Left cardiac atrium (tissue), 4 donors: ENCODE measurements around the gene ATP5ME. TPM values are rescaled to one million over a fixed set of nuclear protein-coding genes. Genes with fewer than 3 reads are reported as not detected.

Experiments used
- ATAC-seq, 2 donors: fragments of 200-7000 bp; cut with Tn5 transposase; one replicate each; pipeline ENCODE4 v1.9.1; 2020; ENCODE audit warnings: mild to moderate bottlenecking in 2 of 2, moderate library complexity in 2 of 2
- DNase-seq: peaks from one replicate; pipeline ENCODE4 v3.0.0-alpha.2; 2020
- intact Hi-C, 2 donors: fragments of 100-400 bp; cut with DNase I; formaldehyde crosslinking; loops; one replicate each; pipeline versions ENCODE4 v1.14.1 to v1.15.1; 2022 to 2023
- total RNA-seq, 2 donors: library from RNA; stranded (reverse); fragmentation: NEBNext Ultra II Directional; extraction: Animal tissue kit (Norgen Biotek cat#: 25700); gene quantifications; one replicate each; pipeline ENCODE4 v1.2.1, GENCODE V29; 2021
- donor health status: DM: no; HTN: yes; CAD: no.
- donor health status: DM: no; HTN: yes; CAD: no; lungs with severe emphysema.
- donor health status: DM: yes; HTN: yes; CAD: no.
- donor health status: Dilated cardiomyopathy.

The ATP5ME gene
- total RNA-seq, 2 donors from 2014 or later, result 770 to 781 TPM

DNA sequence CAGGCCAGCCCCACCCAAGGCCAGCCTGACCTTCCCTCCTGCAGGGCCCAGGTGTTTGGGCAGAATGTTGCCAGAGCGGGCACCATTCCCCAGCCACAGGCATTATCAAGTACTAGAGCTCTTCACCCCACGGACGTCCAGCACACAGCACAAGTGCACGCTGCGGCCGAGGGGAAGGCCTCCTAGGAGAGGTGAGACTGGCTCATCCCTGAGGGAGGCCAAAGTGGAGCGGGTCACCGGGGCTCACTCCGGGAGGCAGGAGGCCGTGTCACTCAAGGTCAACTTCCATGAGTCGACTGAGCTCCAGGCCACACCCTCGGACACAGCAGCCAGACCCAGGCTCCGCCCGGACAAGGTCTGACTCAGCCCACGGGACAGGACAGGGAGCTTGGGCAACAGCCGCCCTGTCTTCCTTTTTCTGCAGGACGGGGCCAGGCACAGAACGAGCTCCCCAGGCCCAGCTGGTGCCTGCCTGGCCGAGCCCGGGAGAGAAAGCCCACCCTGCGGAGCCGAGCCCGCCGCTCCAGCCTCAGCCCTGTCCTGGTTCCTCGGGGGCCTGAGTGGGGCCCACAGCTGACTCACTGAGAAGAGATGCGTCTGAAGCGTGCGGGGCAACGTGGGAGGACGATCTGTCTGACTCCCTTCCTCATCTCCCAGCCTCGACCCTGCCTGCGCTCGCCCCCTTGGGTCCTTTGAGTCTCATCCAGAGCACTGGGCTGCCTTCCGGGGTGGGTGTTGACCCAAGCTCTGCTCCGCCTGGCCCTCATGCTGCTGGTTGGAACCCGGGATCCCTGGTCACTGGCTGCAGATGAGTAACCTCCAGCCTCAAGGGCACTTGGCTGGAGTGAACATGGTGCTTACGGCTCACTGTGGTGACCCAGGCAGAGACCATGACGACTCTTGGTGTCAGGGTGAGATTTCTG lies 13.2 kb upstream of the ATP5ME start:
- ATAC-seq (peak; percentile 78 to 85), DNase-seq (peak; percentile 93)
- intact Hi-C loops, result no loop called here

DNA sequence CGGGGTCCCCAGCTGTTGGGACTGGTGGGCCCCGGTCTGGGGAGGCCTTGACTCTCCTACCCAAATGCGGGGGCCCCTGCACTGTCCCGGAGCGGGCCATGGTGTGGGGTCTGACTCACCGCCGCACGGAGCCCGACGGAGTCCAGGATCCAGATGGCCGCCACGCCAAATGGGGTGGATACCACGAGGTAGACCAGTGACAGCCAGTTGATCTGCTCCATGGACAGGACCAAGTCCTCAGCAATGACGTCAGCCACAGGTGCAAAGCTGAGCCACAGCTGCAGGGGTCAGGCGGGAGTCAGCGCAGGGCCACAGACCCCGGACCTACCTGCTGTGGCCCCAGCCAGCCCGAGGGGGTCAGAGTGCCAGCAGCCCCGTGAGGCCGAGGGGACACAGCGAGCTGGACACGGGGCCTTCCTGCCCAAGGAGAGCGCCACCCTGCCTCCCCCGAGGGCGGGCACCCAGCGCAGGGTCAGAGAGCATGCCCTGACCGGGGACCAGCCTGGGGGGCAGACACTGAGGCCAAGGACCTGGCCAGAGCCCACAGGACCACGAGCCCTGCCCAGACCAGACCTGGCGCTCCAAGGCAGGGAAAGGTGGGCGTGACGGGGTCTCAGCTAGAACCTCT lies 12.5 kb upstream of the ATP5ME start:
- intact Hi-C loops, result no loop called here
- no peak for ATAC-seq
- DNase-seq, result no peak

DNA sequence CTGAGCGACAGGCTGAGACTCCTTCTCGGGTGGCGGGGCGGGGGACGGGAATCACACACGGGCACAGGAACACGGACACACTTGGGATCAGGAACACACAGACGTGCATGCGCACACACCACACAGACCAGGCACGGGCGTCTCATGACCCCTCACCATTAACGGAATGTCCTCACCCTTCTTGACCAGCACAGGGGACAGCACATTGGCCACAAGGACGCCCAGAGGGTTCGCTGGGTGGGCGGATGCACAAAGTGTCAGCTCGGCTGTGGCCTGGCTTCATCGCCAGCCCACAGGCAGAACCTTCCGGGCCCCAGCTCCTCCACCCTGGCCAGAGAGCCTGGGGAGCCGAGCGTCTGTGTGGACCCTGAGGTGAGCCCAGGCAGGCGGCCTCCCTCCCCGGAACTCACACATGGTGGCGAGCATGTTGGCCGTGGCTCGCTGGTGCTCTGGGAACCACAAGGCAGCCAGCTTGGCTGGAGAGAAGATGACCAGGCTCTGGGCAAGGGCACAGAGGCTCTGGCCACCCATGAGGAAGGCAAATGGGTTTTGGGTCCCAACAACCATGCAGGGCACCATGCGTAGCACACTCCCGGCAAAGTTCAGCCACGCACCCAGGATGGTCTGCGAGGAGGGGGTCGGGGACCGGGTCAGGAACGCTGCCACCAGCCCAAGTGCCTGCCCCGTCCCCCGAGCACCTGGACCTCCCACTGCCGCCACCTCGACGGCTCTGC lies 11.8 kb upstream of the ATP5ME start:
- intact Hi-C loops, result no loop called here
- ATAC-seq, result no peak
- no peak for DNase-seq

DNA sequence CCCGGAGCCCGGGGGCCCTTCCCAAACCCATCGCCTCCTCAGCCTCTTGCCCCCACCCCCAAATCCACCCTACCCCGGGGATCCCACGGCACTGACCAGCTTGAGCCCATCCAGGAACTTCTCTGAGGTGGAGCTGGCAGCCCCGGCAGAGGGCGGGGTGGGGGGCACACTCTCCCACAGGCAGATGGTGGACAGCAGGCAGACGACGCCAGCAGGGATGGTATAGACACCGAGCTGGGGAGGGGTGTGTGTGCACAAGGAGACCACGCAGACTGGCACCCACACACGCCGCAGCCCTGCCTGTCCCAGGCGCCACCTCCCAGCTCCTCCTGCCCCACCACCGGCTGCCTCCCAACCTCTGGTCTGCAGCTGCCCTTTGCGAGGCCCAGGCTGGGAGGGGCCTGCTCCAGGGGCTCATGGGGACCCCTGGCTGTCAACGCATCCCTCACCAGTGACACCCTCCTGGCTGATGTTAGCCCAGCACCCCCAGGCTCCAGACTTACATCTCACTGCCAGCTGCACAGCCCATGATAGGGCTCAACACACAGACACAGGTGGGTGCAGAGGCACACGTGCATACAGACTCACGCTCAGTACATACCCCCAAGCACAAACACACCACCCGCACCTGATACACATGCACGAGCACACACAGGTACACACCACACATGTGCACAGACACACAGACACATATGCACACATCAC lies 10.7 kb upstream of the ATP5ME start:
- no peak for DNase-seq
- intact Hi-C loops, result no loop called here
- ATAC-seq, result no peak

DNA sequence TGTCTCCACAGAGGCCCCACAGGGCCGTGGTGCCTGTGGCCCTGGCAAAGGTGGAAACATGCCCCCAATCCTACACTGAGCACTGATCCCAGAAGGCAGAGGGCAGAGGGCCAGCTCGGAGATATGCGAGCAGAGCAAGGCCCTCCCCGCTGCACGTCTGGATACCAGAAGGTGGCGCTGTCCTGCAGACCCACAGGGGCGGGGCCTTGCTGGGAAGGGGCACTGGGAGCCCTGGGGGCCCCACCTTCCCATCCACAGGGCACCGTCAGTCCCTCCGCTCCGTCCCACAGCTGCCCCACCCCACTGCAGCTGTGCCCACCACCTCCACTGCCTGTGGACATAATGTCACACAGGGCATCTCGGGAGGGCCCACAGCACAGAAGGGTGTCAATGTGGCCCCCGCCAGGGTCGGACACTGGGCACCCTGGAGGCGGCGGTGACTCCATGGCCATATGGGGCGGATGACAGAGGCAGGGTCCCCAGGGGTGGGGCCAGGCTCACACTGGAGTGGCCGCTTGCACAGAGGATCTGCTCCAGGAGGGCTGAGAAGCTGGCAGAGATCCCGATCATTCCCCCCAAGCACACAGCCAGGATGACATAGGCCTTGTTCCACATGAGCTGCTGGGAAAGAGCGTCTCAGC lies 10.0 kb upstream of the ATP5ME start:
- ATAC-seq (peak; percentile 4 to 28), DNase-seq (peak; percentile 83)
- intact Hi-C loops, result no loop called here

DNA sequence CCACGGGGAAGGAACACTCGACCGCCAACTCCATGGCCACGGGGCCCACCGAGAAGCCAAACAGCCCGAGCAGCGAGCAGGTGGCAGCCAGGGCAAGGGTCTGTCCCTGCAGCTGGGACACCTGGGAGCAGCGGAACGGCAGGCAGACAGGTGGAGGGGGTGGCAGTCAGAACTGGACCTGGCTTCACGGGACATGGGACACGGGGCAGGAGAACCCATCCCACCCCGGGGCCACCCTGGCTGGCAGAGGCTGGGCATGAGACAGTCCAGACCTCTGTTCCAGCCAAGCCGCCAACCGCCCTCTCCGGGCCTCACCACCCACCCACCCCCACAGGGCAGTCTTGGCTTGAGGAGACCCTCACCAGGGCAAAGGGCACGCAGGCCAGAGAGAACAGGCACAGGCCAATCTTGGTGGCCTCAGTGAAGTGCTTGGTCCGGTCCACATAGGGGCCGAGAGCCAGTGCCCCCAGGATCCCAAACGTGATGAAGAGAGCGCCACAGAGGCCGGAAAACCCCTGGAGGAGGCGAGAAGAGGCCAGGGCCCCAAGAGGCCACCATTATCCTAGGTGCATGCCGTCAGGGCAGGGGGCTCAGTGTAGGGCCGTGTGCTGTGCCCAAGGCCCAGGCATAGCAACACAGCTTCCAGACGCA lies 9.3 kb upstream of the ATP5ME start:
- no peak for ATAC-seq
- no peak for DNase-seq
- intact Hi-C loops, result no loop called here

DNA sequence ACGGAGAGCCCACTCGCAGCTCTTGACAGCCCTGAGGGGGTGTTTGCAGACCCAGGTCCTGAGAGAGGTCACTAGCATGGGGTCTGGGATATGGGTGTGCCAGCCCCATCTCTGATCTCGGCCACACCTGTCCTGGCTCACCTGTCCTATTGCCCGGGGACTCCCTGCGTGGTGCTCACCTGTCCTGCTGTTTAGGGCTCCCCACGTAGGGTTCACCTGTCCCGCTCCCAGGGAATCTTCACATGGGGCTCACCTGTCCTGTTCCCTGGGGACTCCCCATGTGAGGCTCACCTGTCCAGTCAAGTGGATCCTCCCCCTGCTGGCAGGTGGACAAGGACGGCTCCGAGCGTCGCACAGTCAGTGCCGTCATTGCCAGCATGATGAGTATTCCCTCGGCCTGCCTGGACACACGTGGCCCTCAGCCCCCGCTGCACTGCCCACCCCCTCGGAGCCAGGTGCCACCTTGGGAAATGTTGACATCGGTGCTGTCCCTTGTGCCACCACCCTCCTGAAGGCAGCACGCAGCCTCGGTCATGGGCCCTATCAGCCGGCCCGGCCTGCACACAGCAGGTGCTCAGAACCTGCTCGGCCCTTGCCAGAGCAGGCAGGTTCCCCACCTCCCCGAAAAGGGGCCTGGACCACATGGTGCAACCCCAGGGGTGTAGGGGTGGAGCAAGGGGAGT lies 8.6 kb upstream of the ATP5ME start:
- intact Hi-C loops, result no loop called here
- DNase-seq (no peak), ATAC-seq (no peak)

DNA sequence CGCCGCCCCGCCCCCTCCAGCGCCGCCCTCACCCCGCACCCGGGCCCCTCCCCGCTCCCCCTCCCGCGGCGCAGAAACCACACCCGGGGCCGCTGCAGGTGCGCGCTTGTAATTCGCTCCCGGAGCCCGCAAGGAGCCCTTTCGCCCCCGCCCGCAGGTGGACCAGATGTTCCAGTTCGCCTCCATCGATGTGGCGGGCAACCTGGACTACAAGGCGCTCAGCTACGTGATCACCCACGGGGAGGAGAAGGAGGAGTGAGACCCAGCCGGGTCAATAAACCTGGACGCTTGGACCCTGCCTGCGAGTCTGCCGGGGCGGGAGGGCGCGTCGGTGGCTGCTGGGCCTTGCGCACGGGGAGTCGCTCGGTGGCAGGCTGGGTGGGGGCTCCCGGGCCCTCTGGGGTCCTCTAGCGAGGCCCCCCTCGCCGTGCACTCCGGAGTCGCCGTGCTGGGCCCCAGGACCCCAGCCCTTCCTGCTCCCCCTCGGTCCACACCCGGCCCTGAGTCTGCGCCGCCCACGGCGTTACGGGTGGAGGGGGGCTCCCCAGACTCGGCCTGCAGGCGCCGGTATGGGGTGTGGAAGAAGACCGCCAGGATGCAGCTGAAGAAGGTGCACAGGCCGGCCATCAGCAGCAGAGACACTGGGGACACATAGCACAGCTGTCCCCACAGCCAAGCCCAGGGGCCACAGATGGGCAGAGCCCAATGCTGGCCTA lies 7.8 kb upstream of the ATP5ME start:
- ATAC-seq (peak in 1 of 2 donors; percentile 0), DNase-seq (no peak)
- intact Hi-C loops, result no loop called here

DNA sequence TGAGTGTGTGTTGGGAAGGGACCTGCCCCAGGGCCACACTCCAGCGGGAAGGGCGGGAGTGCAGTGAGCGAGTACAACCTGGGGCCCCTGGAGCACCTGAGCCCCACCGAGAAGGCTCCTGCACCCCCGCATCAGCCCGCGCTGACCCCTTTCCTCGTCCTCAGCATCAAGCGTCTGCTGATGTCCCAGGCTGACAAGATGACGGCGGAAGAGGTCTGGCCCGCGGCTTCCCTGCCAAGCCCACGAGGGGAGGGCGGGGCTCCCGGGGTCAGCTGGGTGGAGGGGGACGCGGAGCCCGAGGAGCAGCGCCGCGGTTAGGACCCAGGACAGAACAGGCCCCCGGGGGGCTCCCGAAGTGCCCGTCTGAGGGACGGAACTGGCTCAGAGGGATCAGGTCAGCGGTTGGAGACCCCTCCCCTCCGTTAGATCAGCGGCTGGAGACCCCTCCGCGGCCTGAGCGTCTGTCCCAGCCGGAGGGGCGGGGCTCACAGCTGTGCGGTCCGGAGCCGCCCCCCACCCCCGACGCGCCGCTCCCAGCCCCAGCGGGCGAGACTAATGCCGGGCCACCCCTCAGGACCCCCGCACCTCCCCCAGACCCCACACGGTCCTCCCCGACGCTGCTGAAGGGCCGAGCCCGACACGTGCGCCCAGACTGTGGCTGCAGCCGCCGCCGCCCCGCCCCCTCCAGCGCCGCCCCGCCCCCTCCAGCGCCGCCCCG lies 7.0 kb upstream of the ATP5ME start:
- ATAC-seq, result peak; percentile 47 to 51
- peak; percentile 83 for DNase-seq
- intact Hi-C loops, result no loop called here

DNA sequence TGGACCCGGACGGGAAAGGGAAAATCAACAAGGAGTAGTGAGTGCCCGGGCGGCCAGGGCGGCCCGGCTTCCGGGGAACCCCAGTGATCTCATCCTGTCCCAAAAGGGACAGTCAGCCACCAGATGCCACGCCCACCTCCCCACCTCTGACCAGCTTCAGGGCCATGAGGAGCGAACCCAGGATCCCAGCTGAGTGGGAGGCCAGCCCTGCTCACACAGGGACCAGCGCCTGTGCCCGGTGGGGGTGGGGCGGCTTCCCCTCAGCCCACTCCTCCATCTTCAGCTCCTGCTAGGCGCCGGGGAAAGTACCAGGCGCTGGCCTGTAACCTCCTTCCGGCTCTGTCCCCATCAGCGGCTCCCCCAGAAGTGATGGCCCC lies 6.5 kb upstream of the ATP5ME start:
- ATAC-seq (no peak), DNase-seq (no peak)
- intact Hi-C loops, result no loop called here

DNA sequence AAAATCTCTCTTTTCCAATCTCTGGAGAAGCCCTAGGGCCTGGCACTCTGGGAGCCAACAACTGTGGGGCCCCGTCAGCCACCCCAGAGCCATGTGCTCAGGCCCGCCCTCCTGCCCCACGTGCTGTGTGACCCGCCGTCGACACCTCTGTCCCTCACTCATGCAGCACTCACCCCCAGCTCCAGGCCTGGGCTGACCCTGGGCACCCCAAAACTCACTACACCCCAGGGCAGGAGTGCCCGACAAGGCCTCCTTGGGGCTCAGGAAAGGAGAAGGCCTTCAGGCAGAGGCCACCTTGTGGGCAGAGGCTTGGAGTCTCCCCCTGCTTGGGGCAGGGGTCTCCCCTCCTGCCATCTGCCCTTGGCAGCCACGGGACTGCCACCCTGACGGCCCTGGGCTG lies 6.0 kb upstream of the ATP5ME start:
- ATAC-seq, result no peak
- intact Hi-C loops, result no loop called here
- DNase-seq, result no peak

DNA sequence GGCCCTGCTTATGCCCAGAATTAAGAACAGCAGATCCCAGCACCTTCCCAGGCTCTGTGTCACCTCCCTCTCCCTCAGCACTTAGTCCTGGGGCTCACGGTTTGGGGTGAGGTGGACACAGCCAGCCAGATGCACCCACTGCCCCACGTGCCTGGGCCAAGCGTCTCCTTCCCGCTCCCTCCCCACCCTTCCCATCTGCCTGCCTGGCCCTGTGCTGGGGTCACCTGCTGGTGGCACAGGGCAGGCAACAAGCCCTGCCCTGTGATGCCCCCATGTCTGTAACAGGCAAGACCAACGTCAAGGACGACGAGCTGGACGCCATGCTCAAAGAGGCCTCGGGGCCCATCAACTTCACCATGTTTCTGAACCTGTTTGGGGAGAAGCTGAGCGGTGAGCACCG lies 5.6 kb upstream of the ATP5ME start:
- intact Hi-C loops, result no loop called here
- DNase-seq, result no peak
- ATAC-seq, result no peak

DNA sequence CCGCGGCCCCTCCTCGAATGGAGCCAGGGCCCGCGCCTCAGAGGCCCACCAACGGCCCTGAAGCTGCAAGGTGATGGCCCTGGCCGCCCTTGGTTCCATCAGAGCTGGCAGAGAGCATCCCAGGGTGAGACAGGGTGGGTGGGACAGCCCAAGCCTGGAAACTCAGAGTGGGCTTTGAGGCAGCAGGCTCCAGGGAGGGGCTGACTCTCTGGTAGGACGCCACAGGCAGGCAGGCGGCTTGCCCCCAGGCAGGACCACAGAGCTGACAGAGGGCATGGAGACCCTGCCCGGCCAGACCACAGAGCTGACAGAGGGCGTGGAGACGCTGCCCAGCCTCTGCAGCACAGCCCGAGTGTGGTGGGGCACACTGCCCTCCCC lies 5.0 kb upstream of the ATP5ME start:
- intact Hi-C loops, result no loop called here
- no peak for ATAC-seq
- no peak for DNase-seq

DNA sequence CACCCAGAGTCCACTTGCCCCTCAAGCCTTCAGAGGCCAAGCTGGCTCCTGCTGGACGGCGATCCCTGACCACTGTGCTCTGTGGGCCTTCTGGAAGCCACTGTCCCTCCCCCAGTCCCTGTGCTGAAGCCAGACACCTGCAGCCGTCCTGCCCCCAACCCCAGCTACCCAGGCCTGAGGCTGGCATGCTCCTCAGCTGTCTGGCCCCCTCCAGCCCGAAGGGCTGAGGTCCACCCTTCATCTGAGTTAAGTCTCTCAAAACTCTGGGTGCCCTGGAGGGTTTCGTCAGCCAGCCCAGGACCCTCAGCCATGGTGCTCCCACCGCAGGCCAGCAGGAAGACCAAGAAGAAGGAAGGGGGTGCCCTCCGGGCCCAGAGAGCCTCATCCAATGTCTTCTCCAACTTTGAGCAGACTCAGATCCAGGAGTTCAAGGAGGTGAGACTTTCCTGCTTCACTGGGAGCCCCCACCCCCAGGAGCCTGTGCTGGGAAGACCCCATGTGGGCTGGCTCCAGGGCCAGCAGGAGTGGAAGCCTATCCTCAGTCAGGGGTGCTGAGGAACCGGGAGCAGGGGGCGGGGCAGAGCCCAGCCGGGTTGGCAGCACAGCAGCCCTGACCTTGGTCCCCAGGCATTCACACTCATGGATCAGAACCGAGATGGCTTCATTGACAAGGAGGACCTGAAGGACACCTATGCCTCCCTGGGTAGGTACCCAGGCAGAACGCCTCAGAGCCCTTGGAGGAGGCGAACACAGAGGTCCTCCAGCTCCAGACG lies 4.4 kb upstream of the ATP5ME start:
- intact Hi-C loops, result no loop called here
- no peak for DNase-seq

DNA sequence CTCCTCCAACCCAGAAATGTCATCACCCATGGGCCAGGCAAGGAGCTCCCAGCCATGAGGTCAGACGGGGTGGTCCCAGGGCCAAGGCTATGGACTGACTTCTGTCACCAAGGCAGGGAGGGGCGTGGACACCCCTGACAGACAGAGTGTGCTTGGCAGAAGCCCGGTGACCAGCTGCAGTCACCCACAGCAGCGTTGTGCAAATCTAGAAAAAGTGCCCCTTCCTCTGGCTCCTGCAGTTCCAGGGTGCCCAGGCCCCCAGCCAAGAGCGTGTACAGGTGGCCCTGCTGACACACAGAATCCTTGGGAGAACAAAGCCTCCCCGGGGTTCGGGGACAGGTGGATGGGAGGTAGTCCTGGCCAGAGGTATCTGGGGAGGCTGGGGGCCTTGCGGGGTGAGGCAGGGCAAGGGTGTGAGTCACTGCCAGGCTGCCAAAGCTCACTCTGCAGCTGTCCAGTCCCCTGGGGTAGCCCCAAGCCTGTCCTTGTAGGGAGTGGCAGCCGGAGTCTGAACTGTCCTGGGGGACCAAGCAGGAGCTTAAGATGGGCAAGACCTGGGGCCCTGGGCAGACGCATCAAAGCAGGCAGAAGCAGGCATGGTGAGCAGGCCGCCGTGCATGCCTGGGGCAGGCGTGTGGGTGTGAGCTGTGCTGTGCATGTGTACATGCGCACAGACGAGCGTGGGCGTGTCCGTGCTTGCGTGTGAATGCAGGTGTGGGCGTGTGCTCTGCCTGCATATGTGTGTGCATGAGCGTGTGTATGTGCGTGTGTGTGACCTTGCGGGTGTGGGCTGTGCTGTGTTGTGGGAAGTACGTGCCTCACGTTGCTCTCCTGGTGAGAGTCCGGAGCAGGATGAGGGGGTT lies 3.6 kb upstream of the ATP5ME start:
- ATAC-seq, result no peak
- DNase-seq, result no peak
- intact Hi-C loops, result no loop called here

More for the DNA sequence above, 4.4 kb upstream of the ATP5ME start:
- no peak for ATAC-seq
